Astrocyte (in vitro differentiated cells and primary cell): ENCODE measurements around the gene OR52E8.

Source experiments
- EZH2 ChIP-seq: IDR thresholded peaks from 2 replicates; pipeline ENCODE4 v1.6.1; 2012; ENCODE audit warnings: mild to moderate bottlenecking, low read length, inconsistent platforms; ENCODE audit not compliant: insufficient read depth
- TF ChIP-seq, protein P1 (sequence below): IDR thresholded peaks from 2 replicates; pipeline ENCODE4 v1.5.1; 2011; ENCODE audit warnings: low read depth, mild to moderate bottlenecking, inconsistent platforms, low read length, moderate library complexity; ENCODE audit not compliant: insufficient read depth

DNA sequence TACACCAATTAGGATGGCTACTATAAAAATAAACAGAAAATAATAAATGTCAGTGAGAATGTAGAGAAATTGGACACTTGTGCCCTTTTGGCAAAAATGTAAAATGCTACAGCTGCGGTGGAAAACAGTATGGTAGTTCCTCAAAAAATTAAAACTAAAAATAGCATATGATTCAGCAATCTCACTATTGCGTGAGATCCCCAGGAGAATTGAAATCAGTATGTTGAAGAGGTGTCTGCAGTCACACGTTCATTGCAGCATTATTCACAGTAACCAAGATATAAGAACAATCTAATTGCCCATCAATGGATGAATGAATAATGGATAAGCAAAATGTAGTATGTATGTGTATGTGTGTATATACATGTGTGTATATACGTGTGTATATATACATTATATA is 42.0 kb downstream of the OR52E8 start:
- TF ChIP-seq, protein P1, sequence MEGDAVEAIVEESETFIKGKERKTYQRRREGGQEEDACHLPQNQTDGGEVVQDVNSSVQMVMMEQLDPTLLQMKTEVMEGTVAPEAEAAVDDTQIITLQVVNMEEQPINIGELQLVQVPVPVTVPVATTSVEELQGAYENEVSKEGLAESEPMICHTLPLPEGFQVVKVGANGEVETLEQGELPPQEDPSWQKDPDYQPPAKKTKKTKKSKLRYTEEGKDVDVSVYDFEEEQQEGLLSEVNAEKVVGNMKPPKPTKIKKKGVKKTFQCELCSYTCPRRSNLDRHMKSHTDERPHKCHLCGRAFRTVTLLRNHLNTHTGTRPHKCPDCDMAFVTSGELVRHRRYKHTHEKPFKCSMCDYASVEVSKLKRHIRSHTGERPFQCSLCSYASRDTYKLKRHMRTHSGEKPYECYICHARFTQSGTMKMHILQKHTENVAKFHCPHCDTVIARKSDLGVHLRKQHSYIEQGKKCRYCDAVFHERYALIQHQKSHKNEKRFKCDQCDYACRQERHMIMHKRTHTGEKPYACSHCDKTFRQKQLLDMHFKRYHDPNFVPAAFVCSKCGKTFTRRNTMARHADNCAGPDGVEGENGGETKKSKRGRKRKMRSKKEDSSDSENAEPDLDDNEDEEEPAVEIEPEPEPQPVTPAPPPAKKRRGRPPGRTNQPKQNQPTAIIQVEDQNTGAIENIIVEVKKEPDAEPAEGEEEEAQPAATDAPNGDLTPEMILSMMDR, result no peak
- TF ChIP-seq EZH2, result no peak
